HG02610 (cell line): ENCODE data around the gene C17orf107.

ENCODE experiments used
- ATAC-seq: cut with Tn5 transposase; IDR thresholded peaks from one replicate; pipeline ENCODE4 v1.9.1; 2021; ENCODE audit warnings: mild to moderate bottlenecking, moderate library complexity; ENCODE audit not compliant: unreplicated experiment

Gene C17orf107

DNA sequence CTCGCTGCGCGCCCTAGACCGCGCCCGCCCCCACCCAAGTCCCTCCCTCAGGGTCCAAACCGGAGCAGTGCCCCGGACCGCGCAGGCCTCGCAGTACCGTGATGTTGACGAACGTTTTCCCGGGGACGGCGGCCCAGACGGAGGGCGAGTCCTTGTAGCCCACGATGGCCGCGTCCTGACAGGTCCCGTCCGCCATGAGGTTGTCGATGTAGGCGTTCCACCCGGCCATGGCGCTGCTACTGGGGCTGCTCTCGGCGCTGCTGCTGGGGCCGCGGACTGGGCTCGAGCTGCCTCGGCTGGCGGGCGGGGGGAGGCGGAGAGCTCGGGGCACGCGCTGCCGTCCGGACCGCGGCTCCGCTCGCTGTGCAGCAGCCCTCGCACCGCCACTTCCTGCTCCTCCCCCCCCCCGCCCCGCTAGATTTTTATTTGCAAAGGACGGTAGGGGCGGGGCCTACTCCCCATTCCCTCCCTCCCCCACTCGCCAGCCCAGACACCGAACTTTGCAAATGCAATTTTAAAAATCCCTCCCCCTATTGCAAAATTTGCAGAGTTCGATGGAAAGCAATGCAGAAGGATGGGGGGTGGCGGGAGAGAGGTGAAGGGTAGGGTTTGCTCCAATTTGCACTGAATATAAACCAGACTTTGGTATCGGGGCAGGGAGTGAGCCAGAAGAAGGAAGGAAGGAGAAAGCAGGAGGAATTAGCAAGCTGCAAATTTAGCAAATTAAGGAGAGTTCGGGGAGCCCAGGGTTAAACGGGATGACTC lies 49.0 kb downstream of the C17orf107 start, which contains the start of gene PFN1:
PFN1 (minus strand) TSS at position 365 of the 765 bp plus-strand sequence; CDS start at position 229, 136 bp downstream.
- ATAC-seq: no peak

DNA sequence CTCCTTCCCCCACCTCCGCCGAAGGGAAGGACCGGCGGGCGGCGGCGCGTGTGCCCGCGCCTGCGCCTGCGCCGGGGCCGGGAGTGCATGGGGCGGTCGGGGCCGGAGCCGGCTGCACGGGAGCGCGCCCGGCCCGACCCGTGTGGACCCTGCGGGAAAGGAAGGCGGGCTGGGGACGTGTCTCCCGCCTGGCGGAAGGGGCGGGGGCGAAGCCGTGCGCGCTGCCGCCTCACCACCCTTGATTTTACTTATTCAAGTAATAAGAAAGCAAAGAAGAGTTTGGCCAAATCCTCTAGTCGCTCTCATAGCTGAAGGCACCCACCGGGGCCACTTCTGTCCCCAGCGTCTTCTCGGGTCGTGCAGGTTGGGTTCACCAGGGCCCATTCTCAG lies 49.6 kb downstream of the C17orf107 start:
- peak; percentile 26 for ATAC-seq

DNA sequence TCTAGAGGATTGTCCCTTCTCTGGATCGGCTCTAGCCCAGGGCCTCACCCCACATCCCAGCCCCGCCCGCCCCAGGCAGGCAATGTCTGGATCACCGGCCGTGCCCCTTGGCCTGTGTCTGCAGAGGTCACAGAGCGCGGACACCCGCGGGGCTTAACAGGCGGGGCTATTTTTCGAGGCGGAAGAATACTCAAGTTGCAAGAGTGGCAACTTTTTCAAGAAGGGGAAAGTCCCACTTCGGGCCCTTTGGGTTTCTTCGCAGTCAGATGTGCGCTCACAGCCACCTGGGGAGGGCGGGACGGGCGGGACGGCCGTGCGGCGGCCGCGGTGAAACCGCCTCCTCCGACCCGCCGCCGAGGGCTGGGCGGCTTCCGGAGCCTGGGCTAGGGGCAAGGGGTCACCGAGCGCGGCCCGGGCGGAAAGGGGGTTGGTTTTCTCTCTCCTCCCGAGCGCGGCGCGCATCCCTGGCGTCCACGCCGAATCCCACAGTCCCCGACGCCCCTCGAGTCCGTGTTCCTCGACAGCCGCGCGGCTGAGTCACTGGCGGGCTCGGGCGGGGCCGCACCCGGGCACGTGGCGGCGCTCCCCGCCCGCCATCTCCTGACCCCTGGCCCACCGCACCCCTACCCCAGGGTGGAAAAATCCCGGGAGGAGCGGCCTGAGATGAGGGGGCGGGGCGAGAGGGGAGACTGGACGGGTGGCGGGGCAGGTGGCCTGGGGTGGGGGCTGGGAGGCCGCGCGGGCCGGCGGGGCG lies 50.2 kb downstream of the C17orf107 start:
- ATAC-seq: peak; percentile 24

DNA sequence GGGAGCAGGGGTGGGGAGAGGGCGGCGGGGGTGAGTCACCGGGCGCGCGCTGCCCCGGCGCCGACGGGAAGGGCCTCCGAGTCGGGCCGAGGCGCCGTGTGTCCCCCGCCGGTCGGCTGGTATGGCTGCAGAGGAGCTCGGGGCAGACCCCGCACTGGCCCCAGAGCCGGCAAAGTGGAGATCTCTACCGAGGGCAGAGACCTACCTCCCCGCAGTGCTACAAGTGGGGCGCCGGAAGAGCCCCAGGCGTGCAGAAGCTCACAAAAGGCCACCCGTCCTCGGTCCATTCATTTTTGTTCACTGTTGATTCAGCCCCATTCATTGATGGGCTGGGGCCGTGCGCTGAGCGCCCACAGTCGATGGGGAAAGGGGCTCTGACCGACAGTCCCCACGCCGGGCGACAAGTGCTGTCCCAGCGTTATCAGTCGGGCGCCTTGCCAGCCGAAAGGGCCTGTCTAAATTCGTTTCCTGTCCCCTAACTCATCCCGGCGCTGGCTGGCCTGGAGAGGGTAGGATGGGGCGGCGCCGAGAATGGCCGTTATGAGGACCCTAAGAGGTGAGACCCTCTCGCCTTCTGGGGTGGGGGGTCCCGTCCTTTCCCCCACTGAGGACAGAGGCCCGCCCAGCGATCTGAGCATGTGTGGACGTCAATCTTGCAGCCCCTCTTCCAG lies 50.9 kb downstream of the C17orf107 start:
- ATAC-seq: no peak

DNA sequence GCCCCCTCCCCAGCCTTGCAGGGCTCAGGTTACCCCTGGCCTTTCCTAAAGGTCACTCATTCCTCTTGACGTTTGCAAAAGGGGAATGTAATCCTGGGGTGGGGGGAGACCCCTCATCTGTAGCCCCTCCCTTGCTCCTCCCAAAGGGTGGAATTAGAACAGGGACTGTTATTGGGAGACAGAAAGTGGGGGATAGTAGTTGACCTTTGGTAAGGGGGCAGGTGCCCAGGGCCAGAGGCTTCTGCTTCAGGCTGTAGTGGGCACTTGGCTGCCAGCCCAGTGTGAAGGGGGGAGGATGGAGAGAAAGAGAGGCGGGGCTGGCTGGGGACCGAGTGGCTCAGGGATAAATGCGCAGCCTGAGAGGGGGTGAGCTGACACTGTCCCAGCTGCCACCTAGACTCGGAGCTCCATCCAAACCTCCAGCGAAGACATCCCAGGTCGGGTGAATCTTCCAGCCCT lies 51.4 kb downstream of the C17orf107 start, which contains the start of gene ENO3:
ENO3 (plus strand) TSS at position 374 of the 459 bp plus-strand sequence. CDS start 711 bp downstream, outside the sequence.
- ATAC-seq: no peak

DNA sequence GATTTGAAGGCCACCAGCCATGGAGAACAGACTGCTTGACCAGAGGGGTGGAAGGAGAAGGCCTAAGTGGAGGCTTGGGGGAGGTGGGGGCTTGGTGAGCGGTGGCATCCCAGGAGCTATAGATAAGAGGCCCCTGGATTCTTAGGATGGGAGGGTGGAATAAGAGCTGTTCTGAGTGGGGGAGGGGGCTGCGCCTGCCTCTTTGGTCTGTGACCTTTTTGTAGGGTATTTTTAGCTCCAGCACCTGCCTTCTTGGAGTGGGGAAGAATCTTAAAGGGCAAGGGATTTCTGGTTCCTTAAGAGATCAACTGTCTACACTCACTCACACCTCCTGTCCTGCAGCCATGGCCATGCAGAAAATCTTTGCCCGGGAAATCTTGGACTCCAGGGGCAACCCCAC lies 52.1 kb downstream of the C17orf107 start:
- ATAC-seq: no peak
